SK-N-SH treated with all-trans-retinoic acid at 6 μM for 48 hours (cell line): ENCODE results near the gene CELSR3.

Experiments used
- ATAC-seq: fragments of 200-7000 bp; cut with Tn5 transposase; 3 replicates; pipeline ENCODE4 v1.9.1; 2020; ENCODE audit warnings: mild to moderate bottlenecking, moderate library complexity
- ARNTL ChIP-seq: fragments of 450-650 bp; formaldehyde crosslinking; IDR thresholded peaks from 2 replicates; pipeline ENCODE4 v1.5.0; 2020; ENCODE audit warnings: low read depth, mild to moderate bottlenecking, moderate library complexity, borderline replicate concordance
- BACH2 ChIP-seq: fragments of 250-450 bp; sonication (Bioruptor Pico); IDR thresholded peaks from 2 replicates; pipeline ENCODE4 v1.9.0; 2021; ENCODE audit warnings: mild to moderate bottlenecking, borderline replicate concordance
- CSDC2 ChIP-seq: fragments of 250-450 bp; sonication (Bioruptor Pico); IDR thresholded peaks from 2 replicates; pipeline ENCODE4 v1.5.0; 2020; ENCODE audit warnings: mild to moderate bottlenecking, moderate library complexity
- CSRNP3 ChIP-seq: fragments of 250-450 bp; sonication (Bioruptor Pico); IDR thresholded peaks from 2 replicates; pipeline ENCODE4 v1.5.1; 2021; ENCODE audit warnings: mild to moderate bottlenecking, moderate library complexity
- ESRRG ChIP-seq: fragments of 250-450 bp; sonication (Bioruptor Pico); IDR thresholded peaks from 2 replicates; pipeline ENCODE4 v1.6.1; 2021; ENCODE audit warnings: mild to moderate bottlenecking
- GLIS3 ChIP-seq: fragments of 250-450 bp; sonication (Bioruptor Pico); IDR thresholded peaks from 2 replicates; pipeline ENCODE4 v1.5.0; 2020; ENCODE audit warnings: mild to moderate bottlenecking, moderate library complexity
- ISL1 ChIP-seq: fragments of 250-450 bp; sonication (Bioruptor Pico); IDR thresholded peaks from 2 replicates; pipeline ENCODE4 v2.1.2; 2022; ENCODE audit warnings: mild to moderate bottlenecking, moderate library complexity
- OSR1 ChIP-seq: fragments of 250-450 bp; sonication (Bioruptor Pico); IDR thresholded peaks from 2 replicates; pipeline ENCODE4 v1.8.0; 2022; ENCODE audit warnings: moderate library complexity, mild to moderate bottlenecking, inconsistent platforms
- PATZ1 ChIP-seq: fragments of 250-450 bp; sonication (Bioruptor Pico); IDR thresholded peaks from 2 replicates; pipeline ENCODE4 v1.8.0; 2020; ENCODE audit warnings: mild to moderate bottlenecking, moderate library complexity, borderline replicate concordance
- POU6F1 ChIP-seq: fragments of 250-450 bp; sonication (Bioruptor Pico); IDR thresholded peaks from 2 replicates; pipeline ENCODE4 v1.8.0; 2021; ENCODE audit warnings: low read depth, mild to moderate bottlenecking, moderate library complexity, borderline replicate concordance
- PPARA ChIP-seq: fragments of 250-450 bp; sonication (Bioruptor Pico); IDR thresholded peaks from 2 replicates; pipeline ENCODE4 v1.5.0; 2020; ENCODE audit warnings: mild to moderate bottlenecking, borderline replicate concordance
- SNAI2 ChIP-seq: fragments of 250-450 bp; sonication (Bioruptor Pico); IDR thresholded peaks from 2 replicates; pipeline ENCODE4 v1.5.0; 2020; ENCODE audit warnings: mild to moderate bottlenecking, moderate library complexity
- TOX ChIP-seq: fragments of 250-450 bp; sonication (Bioruptor Pico); IDR thresholded peaks from 2 replicates; pipeline ENCODE4 v1.8.0; 2021; ENCODE audit warnings: mild to moderate bottlenecking, moderate library complexity, borderline replicate concordance
- ZC3H10 ChIP-seq: fragments of 250-450 bp; sonication (Bioruptor Pico); IDR thresholded peaks from 2 replicates; pipeline ENCODE4 v1.5.1; 2021; ENCODE audit warnings: mild to moderate bottlenecking, moderate library complexity
- ZFP3 ChIP-seq: fragments of 250-450 bp; sonication (Bioruptor Pico); IDR thresholded peaks from 2 replicates; pipeline ENCODE4 v1.5.0; 2020; ENCODE audit warnings: mild to moderate bottlenecking, moderate library complexity
- ZFP30 ChIP-seq: fragments of 450-650 bp; formaldehyde crosslinking; IDR thresholded peaks from 2 replicates; pipeline ENCODE4 v1.5.0; 2022; ENCODE audit warnings: mild to moderate bottlenecking, moderate library complexity
- ZNF565 ChIP-seq: fragments of 450-650 bp; formaldehyde crosslinking; conservative IDR thresholded peaks from 2 replicates; pipeline ENCODE4 v1.5.0; 2020; ENCODE audit warnings: low read depth, mild to moderate bottlenecking, moderate library complexity
- ZNF70 ChIP-seq: fragments of 450-650 bp; formaldehyde crosslinking; IDR thresholded peaks from 2 replicates; pipeline ENCODE4 v1.5.0; 2020; ENCODE audit warnings: mild to moderate bottlenecking, moderate library complexity
- ZNF8 ChIP-seq: fragments of 450-650 bp; formaldehyde crosslinking; IDR thresholded peaks from 2 replicates; pipeline ENCODE4 v1.5.0; 2020; ENCODE audit warnings: mild to moderate bottlenecking, moderate library complexity
- TF ChIP-seq, protein P1 (sequence below): fragments of 250-450 bp; sonication (Bioruptor Pico); IDR thresholded peaks from 2 replicates; pipeline ENCODE4 v1.5.1; 2020; ENCODE audit warnings: low read depth, mild to moderate bottlenecking, moderate library complexity
- TF ChIP-seq, protein P2 (sequence below): fragments of 250-450 bp; sonication (Bioruptor Pico); IDR thresholded peaks from 2 replicates; pipeline ENCODE4 v1.5.0; 2020; ENCODE audit warnings: mild to moderate bottlenecking, moderate library complexity

Gene CELSR3

GRCh38 chr3:48702320-48702920 is 39.7 kb upstream of the CELSR3 start:
- TF ChIP-seq CSRNP3 (no peak), ZNF565 (CRISPR knock-in tag) (no peak), ZC3H10 (no peak), GLIS3 (CRISPR knock-in tag) (no peak), ZNF70 (CRISPR knock-in tag) (no peak), ARNTL (CRISPR knock-in tag) (no peak), ISL1 (CRISPR knock-in tag) (no peak), PATZ1 (CRISPR knock-in tag) (no peak), CSDC2 (CRISPR knock-in tag) (no peak), ZFP3 (CRISPR knock-in tag) (no peak), ESRRG (no peak), OSR1 (CRISPR knock-in tag) (no peak), SNAI2 (CRISPR knock-in tag) (no peak)
- TF ChIP-seq, protein P1, sequence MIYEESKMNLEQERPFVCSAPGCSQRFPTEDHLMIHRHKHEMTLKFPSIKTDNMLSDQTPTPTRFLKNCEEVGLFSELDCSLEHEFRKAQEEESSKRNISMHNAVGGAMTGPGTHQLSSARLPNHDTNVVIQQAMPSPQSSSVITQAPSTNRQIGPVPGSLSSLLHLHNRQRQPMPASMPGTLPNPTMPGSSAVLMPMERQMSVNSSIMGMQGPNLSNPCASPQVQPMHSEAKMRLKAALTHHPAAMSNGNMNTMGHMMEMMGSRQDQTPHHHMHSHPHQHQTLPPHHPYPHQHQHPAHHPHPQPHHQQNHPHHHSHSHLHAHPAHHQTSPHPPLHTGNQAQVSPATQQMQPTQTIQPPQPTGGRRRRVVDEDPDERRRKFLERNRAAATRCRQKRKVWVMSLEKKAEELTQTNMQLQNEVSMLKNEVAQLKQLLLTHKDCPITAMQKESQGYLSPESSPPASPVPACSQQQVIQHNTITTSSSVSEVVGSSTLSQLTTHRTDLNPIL (CRISPR knock-in tag): no peak
- TF ChIP-seq, protein P2, sequence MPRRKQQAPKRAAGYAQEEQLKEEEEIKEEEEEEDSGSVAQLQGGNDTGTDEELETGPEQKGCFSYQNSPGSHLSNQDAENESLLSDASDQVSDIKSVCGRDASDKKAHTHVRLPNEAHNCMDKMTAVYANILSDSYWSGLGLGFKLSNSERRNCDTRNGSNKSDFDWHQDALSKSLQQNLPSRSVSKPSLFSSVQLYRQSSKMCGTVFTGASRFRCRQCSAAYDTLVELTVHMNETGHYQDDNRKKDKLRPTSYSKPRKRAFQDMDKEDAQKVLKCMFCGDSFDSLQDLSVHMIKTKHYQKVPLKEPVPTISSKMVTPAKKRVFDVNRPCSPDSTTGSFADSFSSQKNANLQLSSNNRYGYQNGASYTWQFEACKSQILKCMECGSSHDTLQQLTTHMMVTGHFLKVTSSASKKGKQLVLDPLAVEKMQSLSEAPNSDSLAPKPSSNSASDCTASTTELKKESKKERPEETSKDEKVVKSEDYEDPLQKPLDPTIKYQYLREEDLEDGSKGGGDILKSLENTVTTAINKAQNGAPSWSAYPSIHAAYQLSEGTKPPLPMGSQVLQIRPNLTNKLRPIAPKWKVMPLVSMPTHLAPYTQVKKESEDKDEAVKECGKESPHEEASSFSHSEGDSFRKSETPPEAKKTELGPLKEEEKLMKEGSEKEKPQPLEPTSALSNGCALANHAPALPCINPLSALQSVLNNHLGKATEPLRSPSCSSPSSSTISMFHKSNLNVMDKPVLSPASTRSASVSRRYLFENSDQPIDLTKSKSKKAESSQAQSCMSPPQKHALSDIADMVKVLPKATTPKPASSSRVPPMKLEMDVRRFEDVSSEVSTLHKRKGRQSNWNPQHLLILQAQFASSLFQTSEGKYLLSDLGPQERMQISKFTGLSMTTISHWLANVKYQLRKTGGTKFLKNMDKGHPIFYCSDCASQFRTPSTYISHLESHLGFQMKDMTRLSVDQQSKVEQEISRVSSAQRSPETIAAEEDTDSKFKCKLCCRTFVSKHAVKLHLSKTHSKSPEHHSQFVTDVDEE (CRISPR knock-in tag): no peak
- TF ChIP-seq, all 23 proteins: peak for 0
- no peak for ATAC-seq

GRCh38 chr3:48700731-48701405 is 38.2 kb upstream of the CELSR3 start:
- no peak for TF ChIP-seq CSRNP3
- TF ChIP-seq SNAI2 (CRISPR knock-in tag): no peak
- no peak for TF ChIP-seq OSR1 (CRISPR knock-in tag)
- TF ChIP-seq ESRRG: no peak
- no peak for TF ChIP-seq TOX
- no peak for TF ChIP-seq GLIS3 (CRISPR knock-in tag)
- no peak for TF ChIP-seq PPARA (CRISPR knock-in tag)
- TF ChIP-seq ZFP3 (CRISPR knock-in tag): no peak
- ATAC-seq: no peak

GRCh38 chr3:48698891-48699290 is 36.2 kb upstream of the CELSR3 start:
- TF ChIP-seq POU6F1 (CRISPR knock-in tag): no peak
- no peak for TF ChIP-seq ZNF565 (CRISPR knock-in tag)
- TF ChIP-seq ZNF8: no peak
- TF ChIP-seq BACH2 (CRISPR knock-in tag): no peak
- TF ChIP-seq ZC3H10: no peak
- no peak for TF ChIP-seq SNAI2 (CRISPR knock-in tag)
- no peak for TF ChIP-seq ZFP30
- no peak for TF ChIP-seq TOX
- no peak for TF ChIP-seq GLIS3 (CRISPR knock-in tag)

More at GRCh38 chr3:48698891-48699290, 36.2 kb upstream of the CELSR3 start:
- ATAC-seq: no peak
